Measurements from ENCODE around the gene EIF3M. TPM values are rescaled to one million over a fixed set of nuclear protein-coding genes. Genes with fewer than 3 reads are reported as not detected.

Gene EIF3M
- total and polyA plus RNA-seq, 2 of the 8 experiments (the other 6 are each of a cell fraction or from before 2014, with no cell fraction given), result 302 to 444 TPM

- TF ChIP-seq, protein P1, sequence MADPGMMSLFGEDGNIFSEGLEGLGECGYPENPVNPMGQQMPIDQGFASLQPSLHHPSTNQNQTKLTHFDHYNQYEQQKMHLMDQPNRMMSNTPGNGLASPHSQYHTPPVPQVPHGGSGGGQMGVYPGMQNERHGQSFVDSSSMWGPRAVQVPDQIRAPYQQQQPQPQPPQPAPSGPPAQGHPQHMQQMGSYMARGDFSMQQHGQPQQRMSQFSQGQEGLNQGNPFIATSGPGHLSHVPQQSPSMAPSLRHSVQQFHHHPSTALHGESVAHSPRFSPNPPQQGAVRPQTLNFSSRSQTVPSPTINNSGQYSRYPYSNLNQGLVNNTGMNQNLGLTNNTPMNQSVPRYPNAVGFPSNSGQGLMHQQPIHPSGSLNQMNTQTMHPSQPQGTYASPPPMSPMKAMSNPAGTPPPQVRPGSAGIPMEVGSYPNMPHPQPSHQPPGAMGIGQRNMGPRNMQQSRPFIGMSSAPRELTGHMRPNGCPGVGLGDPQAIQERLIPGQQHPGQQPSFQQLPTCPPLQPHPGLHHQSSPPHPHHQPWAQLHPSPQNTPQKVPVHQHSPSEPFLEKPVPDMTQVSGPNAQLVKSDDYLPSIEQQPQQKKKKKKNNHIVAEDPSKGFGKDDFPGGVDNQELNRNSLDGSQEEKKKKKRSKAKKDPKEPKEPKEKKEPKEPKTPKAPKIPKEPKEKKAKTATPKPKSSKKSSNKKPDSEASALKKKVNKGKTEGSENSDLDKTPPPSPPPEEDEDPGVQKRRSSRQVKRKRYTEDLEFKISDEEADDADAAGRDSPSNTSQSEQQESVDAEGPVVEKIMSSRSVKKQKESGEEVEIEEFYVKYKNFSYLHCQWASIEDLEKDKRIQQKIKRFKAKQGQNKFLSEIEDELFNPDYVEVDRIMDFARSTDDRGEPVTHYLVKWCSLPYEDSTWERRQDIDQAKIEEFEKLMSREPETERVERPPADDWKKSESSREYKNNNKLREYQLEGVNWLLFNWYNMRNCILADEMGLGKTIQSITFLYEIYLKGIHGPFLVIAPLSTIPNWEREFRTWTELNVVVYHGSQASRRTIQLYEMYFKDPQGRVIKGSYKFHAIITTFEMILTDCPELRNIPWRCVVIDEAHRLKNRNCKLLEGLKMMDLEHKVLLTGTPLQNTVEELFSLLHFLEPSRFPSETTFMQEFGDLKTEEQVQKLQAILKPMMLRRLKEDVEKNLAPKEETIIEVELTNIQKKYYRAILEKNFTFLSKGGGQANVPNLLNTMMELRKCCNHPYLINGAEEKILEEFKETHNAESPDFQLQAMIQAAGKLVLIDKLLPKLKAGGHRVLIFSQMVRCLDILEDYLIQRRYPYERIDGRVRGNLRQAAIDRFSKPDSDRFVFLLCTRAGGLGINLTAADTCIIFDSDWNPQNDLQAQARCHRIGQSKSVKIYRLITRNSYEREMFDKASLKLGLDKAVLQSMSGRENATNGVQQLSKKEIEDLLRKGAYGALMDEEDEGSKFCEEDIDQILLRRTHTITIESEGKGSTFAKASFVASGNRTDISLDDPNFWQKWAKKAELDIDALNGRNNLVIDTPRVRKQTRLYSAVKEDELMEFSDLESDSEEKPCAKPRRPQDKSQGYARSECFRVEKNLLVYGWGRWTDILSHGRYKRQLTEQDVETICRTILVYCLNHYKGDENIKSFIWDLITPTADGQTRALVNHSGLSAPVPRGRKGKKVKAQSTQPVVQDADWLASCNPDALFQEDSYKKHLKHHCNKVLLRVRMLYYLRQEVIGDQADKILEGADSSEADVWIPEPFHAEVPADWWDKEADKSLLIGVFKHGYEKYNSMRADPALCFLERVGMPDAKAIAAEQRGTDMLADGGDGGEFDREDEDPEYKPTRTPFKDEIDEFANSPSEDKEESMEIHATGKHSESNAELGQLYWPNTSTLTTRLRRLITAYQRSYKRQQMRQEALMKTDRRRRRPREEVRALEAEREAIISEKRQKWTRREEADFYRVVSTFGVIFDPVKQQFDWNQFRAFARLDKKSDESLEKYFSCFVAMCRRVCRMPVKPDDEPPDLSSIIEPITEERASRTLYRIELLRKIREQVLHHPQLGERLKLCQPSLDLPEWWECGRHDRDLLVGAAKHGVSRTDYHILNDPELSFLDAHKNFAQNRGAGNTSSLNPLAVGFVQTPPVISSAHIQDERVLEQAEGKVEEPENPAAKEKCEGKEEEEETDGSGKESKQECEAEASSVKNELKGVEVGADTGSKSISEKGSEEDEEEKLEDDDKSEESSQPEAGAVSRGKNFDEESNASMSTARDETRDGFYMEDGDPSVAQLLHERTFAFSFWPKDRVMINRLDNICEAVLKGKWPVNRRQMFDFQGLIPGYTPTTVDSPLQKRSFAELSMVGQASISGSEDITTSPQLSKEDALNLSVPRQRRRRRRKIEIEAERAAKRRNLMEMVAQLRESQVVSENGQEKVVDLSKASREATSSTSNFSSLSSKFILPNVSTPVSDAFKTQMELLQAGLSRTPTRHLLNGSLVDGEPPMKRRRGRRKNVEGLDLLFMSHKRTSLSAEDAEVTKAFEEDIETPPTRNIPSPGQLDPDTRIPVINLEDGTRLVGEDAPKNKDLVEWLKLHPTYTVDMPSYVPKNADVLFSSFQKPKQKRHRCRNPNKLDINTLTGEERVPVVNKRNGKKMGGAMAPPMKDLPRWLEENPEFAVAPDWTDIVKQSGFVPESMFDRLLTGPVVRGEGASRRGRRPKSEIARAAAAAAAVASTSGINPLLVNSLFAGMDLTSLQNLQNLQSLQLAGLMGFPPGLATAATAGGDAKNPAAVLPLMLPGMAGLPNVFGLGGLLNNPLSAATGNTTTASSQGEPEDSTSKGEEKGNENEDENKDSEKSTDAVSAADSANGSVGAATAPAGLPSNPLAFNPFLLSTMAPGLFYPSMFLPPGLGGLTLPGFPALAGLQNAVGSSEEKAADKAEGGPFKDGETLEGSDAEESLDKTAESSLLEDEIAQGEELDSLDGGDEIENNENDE (IDR thresholded peaks at IDR 0.05; ENCODE audit: insufficient replicate concordance, low read length), result no peak
- no peak for TF ChIP-seq MAFK (IDR thresholded peaks at IDR 0.05; ENCODE audit: low read depth, low read length)
- TF ChIP-seq TBP (IDR thresholded peaks at IDR 0.05; ENCODE audit: low read depth, low read length), result no peak
- TF ChIP-seq NANOG (IDR thresholded peaks at IDR 0.05; ENCODE audit: insufficient read depth, low read depth, low read length, poor library complexity, severe bottlenecking), result no peak
- TF ChIP-seq KDM5A (IDR thresholded peaks at IDR 0.05; ENCODE audit: low read length), result no peak
- TF ChIP-seq BACH1 (IDR thresholded peaks at IDR 0.05; ENCODE audit: low read length), result no peak
These were observed 3.1 kb downstream of the EIF3M start (continued) for GRCh38 chr11:32586576-32587190.

Measured in H1 (cell line).